Left colon (tissue), 2 donors: ENCODE data around the gene GCN1. TPM values are rescaled to one million over a fixed set of nuclear protein-coding genes. Genes with fewer than 3 reads are reported as not detected.
"Not testable (repeated sequence)": the region's sequence is repeated elsewhere in the genome, so short reads cannot be mapped to it uniquely, and the experiment has no call there.

Experiments used
- ATAC-seq: fragments of 200-7000 bp; cut with Tn5 transposase; one replicate; pipeline ENCODE4 v1.9.1; 2020; ENCODE audit warnings: mild to moderate bottlenecking, moderate library complexity
- DNase-seq, 2 donors: peaks; one replicate each; pipeline ENCODE4 v3.0.0-alpha.2; 2020
- intact Hi-C, 2 donors: fragments of 100-400 bp; cut with DNase I in 1 of 2; cut with micrococcal nuclease in 1 of 2; formaldehyde crosslinking; loops; one replicate each; pipeline versions ENCODE4 v1.11.2 to v1.14.0; 2022; cut with DNase I, micrococcal nuclease
- long read RNA-seq: library from polyadenylated mRNA; unstranded; transcript quantifications from one replicate; pipeline ENCODE4 v2.0.0, GENCODE V29; 2021
- total RNA-seq, 2 donors: library from RNA; stranded (reverse); fragmentation: NEBNext Ultra II Directional; extraction: Animal tissue kit (Norgen Biotek cat#: 25700); gene quantifications; one replicate each; pipeline ENCODE4 v1.2.1, GENCODE V29; 2021
- donor health status: DM: no; HTN: no; CAD: no.
- donor health status: DM: yes; HTN: yes; CAD: no.

The GCN1 gene
- 10 to 100 TPM; 61.3 to 78.8 TPM for total RNA-seq
- long read RNA-seq, partial matches to known transcripts, result 44 of 46 reads
- long read RNA-seq, other reads (novel, unspliced or antisense), result 2 of 46 reads

GRCh38 chr12:120194534-120195395 is at the start of gene GCN1:
GCN1 (minus strand) TSS chr12:120194715; CDS start chr12:120194697, 18 bp downstream.
- intact Hi-C loops, result no loop called here
- ATAC-seq, result peak; percentile 93
- peak; percentile 76 to 88 for DNase-seq

- DNase-seq, result no peak
- intact Hi-C loops, result no loop called here
- no peak for ATAC-seq
Observed at GRCh38 chr12:120242971-120243699, 48.6 kb upstream of the GCN1 start.

GRCh38 chr12:120242275-120242799 is 47.8 kb upstream of the GCN1 start:
- intact Hi-C loops, result no loop called here

GRCh38 chr12:120241561-120242274 is 47.2 kb upstream of the GCN1 start:
- intact Hi-C loops, result no loop called here
- no peak for ATAC-seq
- DNase-seq, result no peak

More at GRCh38 chr12:120242275-120242799, 47.8 kb upstream of the GCN1 start:
- ATAC-seq (no peak), DNase-seq (no peak)

GRCh38 chr12:120240495-120240833 is 45.9 kb upstream of the GCN1 start:
- ATAC-seq (peak; percentile 7), DNase-seq (no peak)
- intact Hi-C loops, result no loop called here

GRCh38 chr12:120239776-120240494 is 45.4 kb upstream of the GCN1 start:
- peak; percentile 81 for ATAC-seq

GRCh38 chr12:120238839-120239445 is 44.4 kb upstream of the GCN1 start:
- ATAC-seq (peak; percentile 10), DNase-seq (no peak)
- intact Hi-C loops, result no loop called here

More at GRCh38 chr12:120239776-120240494, 45.4 kb upstream of the GCN1 start:
- DNase-seq, result no peak
- intact Hi-C loops, result no loop called here

GRCh38 chr12:120238217-120238616 is 43.7 kb upstream of the GCN1 start:
- ATAC-seq, result no peak
- intact Hi-C loops, result no loop called here
- DNase-seq, result no peak

GRCh38 chr12:120237360-120238171 is 43.1 kb upstream of the GCN1 start:
- ATAC-seq (no peak), DNase-seq (peak in 1 of 2 donors; percentile 49)
- intact Hi-C loops, result no loop called here

GRCh38 chr12:120236809-120237208 is 42.3 kb upstream of the GCN1 start:
- intact Hi-C loops, ATAC-seq, DNase-seq: not testable (repeated sequence)

GRCh38 chr12:120235369-120236323 is 41.1 kb upstream of the GCN1 start:
- no peak for DNase-seq
- intact Hi-C loops, result no loop called here
- ATAC-seq, result no peak

- intact Hi-C loops, result no loop called here
- peak; percentile 76 for ATAC-seq
- DNase-seq, result peak; percentile 73 to 90
Observed at GRCh38 chr12:120234643-120235368, 40.3 kb upstream of the GCN1 start.

- intact Hi-C loops, result no loop called here
- ATAC-seq (peak; percentile 31), DNase-seq (peak in 1 of 2 donors; percentile 68)
Observed at GRCh38 chr12:120231316-120232011, 36.9 kb upstream of the GCN1 start.

GRCh38 chr12:120230974-120231315 is 36.4 kb upstream of the GCN1 start:
- intact Hi-C loops, result no loop called here
- ATAC-seq (no peak), DNase-seq (no peak)
